K562 (cell line): ENCODE results near the gene NELFA. TPM values are rescaled to one million over a fixed set of nuclear protein-coding genes. Genes with fewer than 3 reads are reported as not detected.

Experiments
- CREM ChIP-seq: IDR thresholded peaks from 2 replicates; pipeline ENCODE4 v1.6.1; 2014; ENCODE audit warnings: antibody characterized with exemption, low read depth
- EGR1 ChIP-seq: fragments of 450-650 bp; conservative IDR thresholded peaks from 2 replicates; pipeline ENCODE4 v1.6.1; 2017; ENCODE audit warnings: mild to moderate bottlenecking
- MXI1 ChIP-seq: IDR thresholded peaks from 2 replicates; pipeline ENCODE4 v1.6.1; 2011; ENCODE audit warnings: low read depth, mild to moderate bottlenecking, improper control_type of control experiment, low read length
- NR1H2 ChIP-seq: sonication (generic); formaldehyde crosslinking; IDR thresholded peaks from 2 replicates; pipeline ENCODE4 v1.4.0; 2020; ENCODE audit warnings: mild to moderate bottlenecking, missing genetic modification reagents
- PRDM10 ChIP-seq: fragments of 450-650 bp; IDR thresholded peaks from 2 replicates; pipeline ENCODE4 v1.6.1; 2018; ENCODE audit not compliant: partially characterized antibody
- SAP30 ChIP-seq: fragments of 200-600 bp; sonication (generic); IDR thresholded peaks from 2 replicates; pipeline ENCODE4 v1.6.1; 2012; ENCODE audit warnings: borderline replicate concordance, low read depth, mild to moderate bottlenecking, moderate library complexity, low read length, control low read depth, inconsistent platforms; ENCODE audit not compliant: insufficient read depth, poor library complexity, severe bottlenecking
- SIN3A ChIP-seq, 2 experiments: fragments of 150-350 bp in 1 of 2; IDR thresholded peaks; 2 replicates each; pipeline ENCODE4 v1.6.1; 2011 to 2016; ENCODE audit warnings: borderline replicate concordance in 2 of 2, low read depth in 2 of 2, low read length in 2 of 2, mild to moderate bottlenecking in 2 of 2, moderate library complexity in 2 of 2; ENCODE audit not compliant: control insufficient read depth in 1 of 2
- XRCC4 ChIP-seq: IDR thresholded peaks from one replicate; pipeline ENCODE4 v1.6.1; 2011; ENCODE audit not compliant: insufficient read depth, insufficient read length; ENCODE audit errors: extremely low read depth
- ZBTB40 ChIP-seq, 2 experiments: fragments of 450-650 bp in 1 of 2; sonication (generic) in 1 of 2; formaldehyde crosslinking in 1 of 2; IDR thresholded peaks; 2 replicates each; pipeline versions ENCODE4 v1.7.1 to v1.9.0; 2016 to 2022; ENCODE audit warnings: inconsistent platforms in 1 of 2, mild to moderate bottlenecking in 1 of 2, missing genetic modification reagents in 1 of 2
- ZBTB7A ChIP-seq: IDR thresholded peaks from 2 replicates; pipeline ENCODE4 v1.6.1; 2011; ENCODE audit warnings: low read depth, mild to moderate bottlenecking, low read length, moderate library complexity, borderline replicate concordance; ENCODE audit not compliant: control insufficient read depth
- ZC3H8 ChIP-seq: fragments of 450-650 bp; IDR thresholded peaks from 2 replicates; pipeline ENCODE4 v1.6.1; 2017
- polyA plus RNA-seq, 8 experiments: library from polyadenylated mRNA; depleted of rRNA in 4 of 8; stranded (reverse) in 5 of 8; unstranded in 3 of 8; fragments of >200 nt; fragmentation: Nextera tagmentation in 2 of 8; fragmentation: Illumina TruSeq in 1 of 8; extraction: Ambion mirVana in 2 of 8; extraction: Trizol in 1 of 8; gene quantifications; 2 replicates each; pipeline versions ENCODE4 v1.2.1 to v1.2.3, GENCODE V29; 2011 to 2014; ENCODE audit warnings: inconsistent platforms in 1 of 8, missing spikeins in 1 of 8
- total RNA-seq, 7 experiments: library from RNA; depleted of rRNA in 6 of 7; stranded (reverse); fragments of >200 nt in 6 of 7; fragmentation: Illumina TruSeq in 2 of 7; extraction: Trizol in 2 of 7; gene quantifications; 2 replicates each; pipeline versions ENCODE4 v1.2.1 to v1.2.3, GENCODE V29; 2011 to 2021; ENCODE audit warnings: low replicate concordance in 1 of 7

NELFA gene
- total and polyA plus RNA-seq, 9 of the 15 experiments (the other 6 are each of a cell fraction or from before 2014, with no cell fraction given), result 0.76 to 59.6 (median 14.8) TPM

- TF ChIP-seq ZBTB40 (IDR thresholded peaks at IDR 0.05), result 0 out of 2 replicates have a peak, but pooled peaks have one; percentile 17
- TF ChIP-seq ZBTB40 (CRISPR knock-in tag; IDR thresholded peaks at IDR 0.05), result no peak
- TF ChIP-seq NR1H2 (CRISPR knock-in tag), result 0 out of 2 replicates have a peak, but pooled peaks have one; percentile 58
- TF ChIP-seq SIN3A (IDR thresholded peaks at IDR 0.05; ENCODE audit: borderline replicate concordance in 2 of 2, control insufficient read depth in 1 of 2, low read depth in 2 of 2, low read length in 2 of 2), result peak in 1 of 2 experiments; percentile 85; a peak in 3 of 4 replicates
- TF ChIP-seq ZC3H8, result no peak
- no peak for TF ChIP-seq XRCC4
- TF ChIP-seq SAP30, result peak; percentile 43
- peak; percentile 77 for TF ChIP-seq ZBTB7A
- TF ChIP-seq MXI1, result peak; percentile 69; the same call in 1 of the 2 replicates
- TF ChIP-seq PRDM10, result peak; percentile 91
- 0 out of 2 replicates have a peak, but pooled peaks have one; percentile 24 for TF ChIP-seq CREM
- TF ChIP-seq EGR1, result peak; percentile 44; the same call in 1 of the 2 replicates
- TF ChIP-seq, all 486 proteins: peak for 9
These were observed 737 bp downstream of the NELFA start (continued) for GRCh38 chr4:2007804-2008670.
